Measurements from ENCODE around the gene STAT3. TPM values are rescaled to one million over a fixed set of nuclear protein-coding genes. Genes with fewer than 3 reads are reported as not detected.
A peak's percentile ranks its signal among the peaks of the same experiment; 100 is the strongest.

STAT3 gene
- total RNA-seq, 1 experiment from 2014 or later, result 61.0 TPM

- H3K4me1 ChIP-seq (ENCODE audit: control insufficient read depth in 1 of 2, insufficient read depth in 2 of 2, low read length in 2 of 2), result peaks cover 19 to 50% of the 10 kb centered on the region in 2 experiments
- no peak overlapping the region for H2AFZ ChIP-seq (ENCODE audit: low read depth, low read length, poor library complexity, severe bottlenecking)
- H3K9me2 ChIP-seq (ENCODE audit: insufficient read depth), result no peaks in the 10 kb centered on the region
- H3K36me3 ChIP-seq (ENCODE audit: control insufficient read depth in 1 of 2, insufficient read depth in 2 of 2, low read length in 2 of 2), result peaks cover 4 to 17% of the 10 kb centered on the region in 2 experiments; a peak in 2 of 4 replicates
- H3K4me3 ChIP-seq (replicated peaks in 1 of 2; ENCODE audit: low read depth in 1 of 2, low read length in 2 of 2), result no peak overlapping the region
- POLR2A ChIA-PET, result interaction anchor here (1.0 kb wide), 1 partner anchor 14 kb away, joined by 3 read pairs; the partner anchor contains the start of gene STAT3
- CTCF ChIA-PET, result interaction anchor here (0.7 to 1.4 kb wide), 2 partner anchors 19 to 181 kb away, joined by 3 to 6 read pairs; no protein-coding TSS in a partner anchor
- no peaks in the 10 kb centered on the region for H4K20me1 ChIP-seq (ENCODE audit: insufficient read depth)
- no peak for ATAC-seq
- no peak overlapping the region for H3K27ac ChIP-seq (ENCODE audit: low read depth, low read length)
- peaks cover 38% of the 10 kb centered on the region for H3K79me2 ChIP-seq (ENCODE audit: insufficient read depth, low read length)
- BruUV-seq (replicated peaks), result no TSS peak
- RAD21 ChIA-PET (ENCODE audit: low non-redundant PET in 1 of 2, low total read pairs in 2 of 2, uncharacterized antibody in 2 of 2, unreplicated experiment in 2 of 2), result interaction anchor here in 1 of 2 experiments (0.9 kb wide), 1 partner anchor 78 kb away, joined by 4 read pairs; no protein-coding TSS in a partner anchor
- no peak overlapping the region for H3K9ac ChIP-seq (ENCODE audit: low read length)
- no peak for DNase-seq (ENCODE audit: low read depth, low spot score)
- intact Hi-C loops (cut with micrococcal nuclease), result no loop called here
- no peaks in the 10 kb centered on the region for H3K27me3 ChIP-seq (ENCODE audit: insufficient read depth, low read length)
- H3K4me2 ChIP-seq (ENCODE audit: low read length), result no peak overlapping the region
- H3K9me3 ChIP-seq (ENCODE audit: control insufficient read depth in 1 of 2, insufficient read depth in 1 of 2, low read depth in 1 of 2, low read length in 2 of 2), result no peaks in the 10 kb centered on the region
- TF ChIP-seq CEBPB (IDR thresholded peaks at IDR 0.05; ENCODE audit: low read depth), result no peak
- TF ChIP-seq EZH2 (IDR thresholded peaks at IDR 0.05), result no peak
- peak; percentile 62 for TF ChIP-seq RAD21 (IDR thresholded peaks at IDR 0.05; ENCODE audit: low read depth)
- TF ChIP-seq, protein P1, sequence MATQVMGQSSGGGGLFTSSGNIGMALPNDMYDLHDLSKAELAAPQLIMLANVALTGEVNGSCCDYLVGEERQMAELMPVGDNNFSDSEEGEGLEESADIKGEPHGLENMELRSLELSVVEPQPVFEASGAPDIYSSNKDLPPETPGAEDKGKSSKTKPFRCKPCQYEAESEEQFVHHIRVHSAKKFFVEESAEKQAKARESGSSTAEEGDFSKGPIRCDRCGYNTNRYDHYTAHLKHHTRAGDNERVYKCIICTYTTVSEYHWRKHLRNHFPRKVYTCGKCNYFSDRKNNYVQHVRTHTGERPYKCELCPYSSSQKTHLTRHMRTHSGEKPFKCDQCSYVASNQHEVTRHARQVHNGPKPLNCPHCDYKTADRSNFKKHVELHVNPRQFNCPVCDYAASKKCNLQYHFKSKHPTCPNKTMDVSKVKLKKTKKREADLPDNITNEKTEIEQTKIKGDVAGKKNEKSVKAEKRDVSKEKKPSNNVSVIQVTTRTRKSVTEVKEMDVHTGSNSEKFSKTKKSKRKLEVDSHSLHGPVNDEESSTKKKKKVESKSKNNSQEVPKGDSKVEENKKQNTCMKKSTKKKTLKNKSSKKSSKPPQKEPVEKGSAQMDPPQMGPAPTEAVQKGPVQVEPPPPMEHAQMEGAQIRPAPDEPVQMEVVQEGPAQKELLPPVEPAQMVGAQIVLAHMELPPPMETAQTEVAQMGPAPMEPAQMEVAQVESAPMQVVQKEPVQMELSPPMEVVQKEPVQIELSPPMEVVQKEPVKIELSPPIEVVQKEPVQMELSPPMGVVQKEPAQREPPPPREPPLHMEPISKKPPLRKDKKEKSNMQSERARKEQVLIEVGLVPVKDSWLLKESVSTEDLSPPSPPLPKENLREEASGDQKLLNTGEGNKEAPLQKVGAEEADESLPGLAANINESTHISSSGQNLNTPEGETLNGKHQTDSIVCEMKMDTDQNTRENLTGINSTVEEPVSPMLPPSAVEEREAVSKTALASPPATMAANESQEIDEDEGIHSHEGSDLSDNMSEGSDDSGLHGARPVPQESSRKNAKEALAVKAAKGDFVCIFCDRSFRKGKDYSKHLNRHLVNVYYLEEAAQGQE (IDR thresholded peaks at IDR 0.05; ENCODE audit: low read depth), result no peak
- TF ChIP-seq, protein P2, sequence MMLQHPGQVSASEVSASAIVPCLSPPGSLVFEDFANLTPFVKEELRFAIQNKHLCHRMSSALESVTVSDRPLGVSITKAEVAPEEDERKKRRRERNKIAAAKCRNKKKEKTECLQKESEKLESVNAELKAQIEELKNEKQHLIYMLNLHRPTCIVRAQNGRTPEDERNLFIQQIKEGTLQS (IDR thresholded peaks at IDR 0.05), result no peak
- no peak for TF ChIP-seq YY1 (IDR thresholded peaks at IDR 0.05; ENCODE audit: extremely low read depth, insufficient replicate concordance, low read depth, low read length)
- no peak for TF ChIP-seq FOSL1 (IDR thresholded peaks at IDR 0.05; ENCODE audit: low read depth)
- TF ChIP-seq ZBTB33 (IDR thresholded peaks at IDR 0.05; ENCODE audit: extremely low read depth, insufficient replicate concordance, low read length), result no peak
- TF ChIP-seq, protein P3, sequence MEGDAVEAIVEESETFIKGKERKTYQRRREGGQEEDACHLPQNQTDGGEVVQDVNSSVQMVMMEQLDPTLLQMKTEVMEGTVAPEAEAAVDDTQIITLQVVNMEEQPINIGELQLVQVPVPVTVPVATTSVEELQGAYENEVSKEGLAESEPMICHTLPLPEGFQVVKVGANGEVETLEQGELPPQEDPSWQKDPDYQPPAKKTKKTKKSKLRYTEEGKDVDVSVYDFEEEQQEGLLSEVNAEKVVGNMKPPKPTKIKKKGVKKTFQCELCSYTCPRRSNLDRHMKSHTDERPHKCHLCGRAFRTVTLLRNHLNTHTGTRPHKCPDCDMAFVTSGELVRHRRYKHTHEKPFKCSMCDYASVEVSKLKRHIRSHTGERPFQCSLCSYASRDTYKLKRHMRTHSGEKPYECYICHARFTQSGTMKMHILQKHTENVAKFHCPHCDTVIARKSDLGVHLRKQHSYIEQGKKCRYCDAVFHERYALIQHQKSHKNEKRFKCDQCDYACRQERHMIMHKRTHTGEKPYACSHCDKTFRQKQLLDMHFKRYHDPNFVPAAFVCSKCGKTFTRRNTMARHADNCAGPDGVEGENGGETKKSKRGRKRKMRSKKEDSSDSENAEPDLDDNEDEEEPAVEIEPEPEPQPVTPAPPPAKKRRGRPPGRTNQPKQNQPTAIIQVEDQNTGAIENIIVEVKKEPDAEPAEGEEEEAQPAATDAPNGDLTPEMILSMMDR (IDR thresholded peaks at IDR 0.05 in 2 of 3, conservative IDR thresholded peaks at IDR 0.05 in 1 of 3; ENCODE audit: borderline replicate concordance in 1 of 3, insufficient read depth in 1 of 3, low read depth in 2 of 3, low read length in 2 of 3), result peak; percentile 12 to 55 (median 20); a peak in 2 of 6 replicates
These were observed 14.9 kb upstream of the STAT3 start for GRCh38 chr17:42403150-42403549.
